Activated CD8-positive, alpha-beta memory T cell treated with anti-CD3 and anti-CD28 coated beads, Interleukin-2, amount 50 U/mL, for 4 hours (primary cell): Measurements from ENCODE around the gene KCNK5.

ENCODE experiments used
- DNase-seq: peaks from one replicate; pipeline ENCODE4 v3.0.0-alpha.2; 2020

Gene KCNK5

GRCh38 chr6:39239527-39240154, 10.4 kb upstream of the KCNK5 start:
- no peak for DNase-seq

DNA sequence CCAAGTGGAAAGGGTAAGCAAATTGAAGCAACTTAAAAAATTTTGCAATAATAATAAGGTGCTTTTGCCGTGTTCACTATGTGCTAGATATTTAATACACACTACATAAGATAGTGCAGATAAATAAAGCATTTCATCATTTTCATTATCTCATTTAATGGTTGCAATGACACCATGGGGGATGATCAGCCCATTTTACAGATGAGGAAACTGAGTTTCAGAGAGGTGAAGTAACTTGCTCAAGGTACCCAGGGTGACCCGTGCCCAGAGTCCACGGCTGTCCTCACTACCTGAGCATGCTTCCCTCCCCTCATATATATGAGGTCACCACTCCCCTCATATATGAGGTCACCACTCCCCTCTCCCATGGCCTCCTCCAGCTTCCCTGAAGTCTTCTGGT, 7.5 kb upstream of the KCNK5 start:
- no peak for DNase-seq

DNA sequence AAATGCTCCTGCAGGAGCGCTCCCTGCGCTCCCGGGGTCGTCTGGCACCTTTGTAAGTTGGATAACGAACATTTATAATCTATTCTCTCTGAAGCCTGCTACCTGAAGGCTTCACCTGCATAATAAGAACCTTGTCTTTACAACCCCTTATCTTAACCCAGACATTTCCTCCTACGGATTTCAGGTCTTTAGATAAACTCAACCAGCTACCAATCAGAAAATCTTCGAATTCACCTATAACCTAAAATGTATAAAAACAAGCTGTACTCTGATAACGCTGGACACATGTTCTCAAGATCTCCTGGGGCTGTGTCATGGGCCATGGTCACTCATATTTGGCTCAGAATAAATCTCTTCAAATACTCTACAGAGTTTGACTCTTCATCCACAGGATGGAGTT, 4.1 kb upstream of the KCNK5 start:
- DNase-seq: no peak

DNA sequence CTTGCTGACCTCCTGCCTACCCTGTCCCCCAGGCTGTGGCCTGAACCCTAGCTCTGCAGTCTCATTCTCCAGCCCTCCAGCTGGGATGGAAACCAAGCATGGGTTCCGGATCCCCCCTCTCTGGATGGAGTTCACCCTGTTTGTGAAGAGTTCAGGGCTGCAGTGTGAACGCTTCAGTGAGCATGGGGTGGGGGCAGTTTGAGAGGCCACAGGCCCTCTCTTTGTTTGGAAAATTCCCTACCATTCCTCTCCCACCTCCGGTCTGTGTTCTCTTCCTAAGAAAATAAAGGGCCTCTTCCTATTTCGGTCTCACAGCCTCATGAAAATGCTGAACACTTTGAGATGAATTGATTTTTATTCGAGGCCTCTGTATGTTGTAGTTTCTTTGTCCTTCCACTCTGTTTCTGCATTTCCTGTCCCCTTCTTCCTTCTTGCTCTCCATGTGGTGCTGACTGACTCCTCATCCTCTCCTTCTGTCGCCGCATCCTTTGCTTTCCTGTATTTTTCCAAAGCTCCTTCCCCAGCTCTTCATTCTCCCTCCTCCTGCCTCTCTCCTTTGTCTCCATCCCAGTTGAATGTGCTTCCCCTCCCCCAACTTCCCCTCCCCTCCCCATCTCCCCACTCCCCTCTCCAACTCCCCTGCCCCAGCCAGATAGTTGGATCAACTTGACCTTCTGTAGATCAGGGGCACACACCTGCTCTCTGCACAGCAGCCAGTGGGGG, 2.4 kb upstream of the KCNK5 start:
- DNase-seq: no peak

- no peak for DNase-seq
Measured at GRCh38 chr6:39230654-39231035, 1.4 kb upstream of the KCNK5 start.

DNA sequence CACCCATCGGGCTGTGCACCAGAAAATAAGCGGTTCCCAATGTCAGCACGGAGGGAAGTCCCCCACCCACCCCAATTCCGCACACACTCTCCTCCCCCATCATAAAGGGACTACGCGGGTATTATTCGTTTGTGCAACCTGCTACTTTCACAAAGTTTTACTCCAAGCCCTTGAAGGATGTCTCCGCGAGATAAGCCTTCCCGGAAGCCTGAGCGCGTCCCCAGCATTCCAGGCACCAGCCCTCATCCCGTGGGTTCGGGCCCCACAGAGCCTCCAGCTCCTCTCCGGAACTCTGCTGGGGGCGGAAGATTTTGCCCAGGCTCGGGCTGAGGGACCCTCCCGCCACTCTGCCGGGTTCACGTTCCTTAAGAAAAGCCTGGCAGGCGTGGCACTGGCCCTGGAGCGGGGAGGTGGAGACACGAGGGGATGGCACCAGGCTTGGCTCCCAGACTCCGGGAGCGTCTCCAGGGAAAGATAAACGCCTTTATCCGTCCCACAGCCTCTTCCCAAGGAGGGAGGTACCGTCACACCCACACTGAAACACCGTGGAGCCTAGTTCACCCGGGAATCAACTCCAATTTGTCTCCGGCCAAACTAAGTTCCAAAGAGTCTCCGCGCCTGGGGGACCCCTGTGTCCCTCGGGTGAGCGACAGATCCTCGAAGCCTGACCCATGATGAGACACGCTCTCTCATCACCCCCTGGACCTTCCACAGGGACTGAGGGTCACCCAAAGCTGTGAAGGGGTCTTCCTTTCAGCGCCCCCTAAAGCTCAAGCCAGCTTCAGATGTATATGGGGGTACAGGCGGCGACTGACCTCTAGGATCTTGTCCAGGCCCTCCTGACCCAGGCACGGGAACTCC, 934 bp downstream of the KCNK5 start:
- peak; percentile 35 for DNase-seq

- DNase-seq: no peak
Measured at GRCh38 chr6:39227476-39227875, 1.8 kb downstream of the KCNK5 start.

- no peak for DNase-seq
Measured at GRCh38 chr6:39226639-39227329, 2.5 kb downstream of the KCNK5 start.

GRCh38 chr6:39225946-39226437, 3.3 kb downstream of the KCNK5 start:
- DNase-seq: peak; percentile 59

DNA sequence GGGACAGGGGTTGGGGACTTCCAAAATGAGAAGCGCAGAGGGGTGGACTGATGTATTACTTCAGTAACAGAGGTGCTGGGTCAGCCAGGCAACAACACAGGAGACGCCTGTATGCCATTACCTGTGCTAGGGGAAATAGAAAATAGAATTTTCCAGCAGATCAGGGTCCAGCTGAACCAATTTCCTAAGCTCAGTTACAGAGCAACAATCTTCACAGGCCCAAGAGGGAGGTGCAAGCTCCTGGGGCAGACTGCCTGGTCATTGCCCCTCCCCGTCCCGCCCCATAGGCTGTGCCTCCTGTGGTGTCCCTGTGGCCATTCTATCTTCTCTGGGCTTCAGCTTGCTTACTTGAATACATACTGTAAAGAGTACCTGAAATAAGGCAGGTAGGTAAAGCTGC, 3.7 kb downstream of the KCNK5 start:
- DNase-seq: no peak

DNA sequence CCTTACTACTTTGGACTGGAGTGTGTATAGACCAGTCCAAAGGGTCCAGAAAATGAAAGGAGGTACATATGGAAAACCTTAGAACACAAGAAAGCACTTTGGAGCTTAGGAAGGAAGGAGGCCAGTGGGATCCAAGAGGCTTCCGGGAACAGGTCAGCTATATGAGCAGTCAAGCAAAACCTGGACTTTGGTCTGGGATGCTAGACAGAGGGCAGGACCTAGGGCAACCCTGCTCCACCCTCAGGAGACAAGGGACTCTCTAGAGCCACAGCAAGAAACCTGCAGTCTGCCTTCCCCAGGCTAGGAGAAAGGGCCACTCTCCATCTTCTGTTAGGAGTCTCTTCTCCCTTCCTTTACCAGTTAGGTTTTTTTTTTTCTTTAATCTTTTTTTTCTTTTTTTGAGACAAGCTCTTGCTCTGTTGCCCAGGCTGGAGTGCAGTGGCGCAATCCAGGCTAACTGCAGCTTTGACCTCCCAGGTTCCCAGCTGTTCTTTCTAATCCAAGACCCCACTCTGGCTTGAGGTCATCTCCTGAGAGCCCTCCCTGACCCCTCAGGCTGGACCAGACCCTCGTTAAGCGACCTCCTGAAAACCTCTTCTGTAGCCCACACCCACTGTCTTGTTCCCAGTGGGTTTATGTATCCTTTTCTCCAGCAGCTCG, 4.6 kb downstream of the KCNK5 start:
- no peak for DNase-seq

DNA sequence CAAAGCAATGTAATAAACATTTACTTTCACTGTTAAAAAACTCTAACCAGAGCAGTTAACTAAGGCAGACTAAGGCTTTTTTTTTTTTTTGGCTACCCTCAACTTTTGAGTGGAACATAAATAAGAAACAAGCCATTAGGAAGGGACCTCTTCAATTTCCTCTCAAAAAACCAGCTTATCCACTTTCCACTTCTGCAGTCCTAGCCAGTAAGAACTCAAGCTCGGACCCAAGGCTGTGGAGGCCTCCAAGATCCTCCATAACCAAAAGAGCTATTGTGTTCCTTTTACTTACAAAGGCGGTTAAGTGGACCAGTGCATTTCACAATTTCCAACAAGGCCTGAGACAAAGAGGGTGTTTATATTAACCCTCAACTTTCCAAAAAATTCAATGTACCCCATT, 5.3 kb downstream of the KCNK5 start:
- DNase-seq: no peak

DNA sequence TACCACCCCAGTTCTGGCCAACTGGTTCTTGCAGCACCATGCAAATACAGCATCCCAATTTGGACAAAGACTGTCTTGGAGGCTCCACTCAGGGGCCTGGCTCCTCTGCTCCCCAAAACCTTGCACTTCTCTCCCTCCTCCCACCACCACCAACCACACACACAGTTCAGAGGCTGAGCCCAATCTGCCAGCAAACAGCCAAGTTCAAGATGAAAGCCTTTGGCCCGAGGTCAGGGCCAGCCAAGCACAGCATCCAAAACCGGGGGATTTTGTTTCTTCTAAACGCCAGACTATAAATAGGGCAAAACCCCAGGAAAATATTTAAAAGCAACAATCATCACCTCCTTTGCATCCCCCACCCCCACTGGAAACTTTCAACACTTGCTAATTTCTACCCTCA, 5.7 kb downstream of the KCNK5 start:
- DNase-seq: no peak

GRCh38 chr6:39223061-39223460, 6.2 kb downstream of the KCNK5 start:
- DNase-seq: no peak

DNA sequence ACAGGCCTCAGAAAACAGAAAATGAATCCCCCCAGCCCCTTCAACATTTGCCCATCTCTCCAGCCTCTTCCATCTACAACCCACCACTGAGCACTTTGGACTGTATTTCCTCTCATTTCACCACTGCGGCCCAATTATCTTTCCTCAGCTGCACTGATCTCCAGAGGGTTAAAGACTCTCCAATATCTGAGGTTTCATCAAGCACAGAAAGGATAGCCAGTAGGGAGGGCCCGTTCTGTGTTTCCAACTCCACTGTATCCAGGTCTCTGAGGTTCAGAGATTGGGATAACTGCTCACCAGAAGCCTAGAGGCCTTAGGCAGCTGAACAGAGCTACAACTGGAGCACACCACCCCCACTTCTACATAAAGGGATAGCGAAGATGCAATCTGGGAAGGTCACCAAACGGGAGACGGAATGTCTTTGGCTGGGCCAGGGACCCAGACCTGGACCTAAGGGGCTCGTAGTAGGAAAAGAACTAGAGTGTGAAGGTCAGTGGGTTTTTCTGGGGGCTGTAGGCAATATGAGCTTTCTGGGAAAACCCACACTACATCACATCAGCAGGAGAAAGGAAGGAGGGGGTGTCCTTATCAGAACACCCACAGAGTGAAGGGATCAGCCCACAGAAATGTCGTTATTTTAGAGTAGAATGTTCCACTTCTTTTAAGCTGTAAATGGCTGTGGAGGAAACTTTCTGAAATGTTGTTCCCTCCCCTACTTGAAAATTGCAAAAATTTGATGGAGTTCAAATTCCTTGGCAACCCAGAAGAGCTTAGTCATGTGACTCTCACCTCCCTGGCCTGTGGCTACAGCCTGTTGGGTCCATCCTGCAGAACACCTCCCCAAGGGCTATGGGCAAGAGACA, 7.3 kb downstream of the KCNK5 start:
- no peak for DNase-seq

- no peak for DNase-seq
Measured at GRCh38 chr6:39221115-39221514, 8.2 kb downstream of the KCNK5 start.

DNA sequence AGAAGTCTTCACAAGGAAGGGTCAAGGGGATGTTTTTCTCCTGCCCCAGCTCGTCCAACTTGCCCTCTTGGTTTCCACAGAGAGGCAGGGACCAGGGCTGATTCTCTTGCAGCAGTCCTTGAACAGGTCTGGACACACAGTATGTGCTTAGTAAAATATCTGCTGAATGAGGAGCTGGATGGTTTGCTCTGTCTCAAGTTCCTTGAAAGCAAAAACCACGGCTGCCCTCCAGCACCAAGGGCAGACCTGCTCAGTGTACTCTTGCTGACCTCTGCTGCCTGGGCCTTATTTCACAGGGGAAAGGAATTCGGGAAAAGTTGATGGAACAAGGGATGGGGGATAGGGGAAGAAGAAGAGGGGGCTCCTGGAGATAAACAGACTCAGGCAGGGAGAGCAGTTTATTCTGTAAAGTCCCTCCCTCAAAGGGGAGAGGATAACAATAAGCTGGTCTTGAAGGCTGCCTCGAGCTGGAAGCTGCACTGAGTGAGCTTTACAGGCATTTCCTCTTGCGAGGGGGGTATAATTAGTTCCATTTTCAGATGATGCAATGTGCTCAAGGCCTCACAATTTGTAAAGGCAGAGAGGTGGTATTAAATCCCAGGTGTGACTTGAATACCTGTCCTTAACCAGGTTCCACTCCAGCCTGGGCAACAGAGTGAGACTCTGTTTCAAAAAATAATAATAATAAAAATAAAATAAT, 10.3 kb downstream of the KCNK5 start:
- DNase-seq: no peak

GRCh38 chr6:39217177-39217864, 12.0 kb downstream of the KCNK5 start:
- DNase-seq: no peak

DNA sequence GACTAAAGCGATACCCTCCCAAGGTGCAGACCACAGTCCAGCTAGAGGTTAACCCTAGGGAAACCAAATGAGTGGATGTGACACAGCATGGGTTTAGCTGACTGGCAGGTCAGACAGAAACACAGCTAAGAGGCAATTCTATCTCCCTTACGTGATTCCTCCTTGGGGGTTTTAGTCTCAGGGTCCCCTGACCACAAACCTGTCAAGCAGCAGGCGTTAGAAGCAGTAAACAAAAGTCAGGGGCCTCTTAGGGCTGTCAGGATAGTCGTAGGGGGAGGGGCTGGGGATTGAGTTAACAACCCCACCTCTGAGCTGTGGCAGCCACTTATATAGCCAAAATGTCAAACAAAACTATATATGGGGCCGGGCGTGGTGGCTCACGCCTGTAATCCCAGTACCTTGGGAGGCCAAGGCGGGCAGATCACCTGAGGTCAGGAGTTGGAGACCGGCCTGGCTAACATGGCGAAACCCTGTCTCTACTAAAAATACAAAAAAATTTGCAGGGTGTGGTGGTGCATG, 13.6 kb downstream of the KCNK5 start:
- no peak for DNase-seq
